GM19351 (cell line): ENCODE measurements around the gene NYNRIN.

Experiments
- ATAC-seq: cut with Tn5 transposase; IDR thresholded peaks from one replicate; pipeline ENCODE4 v1.9.1; 2021; ENCODE audit warnings: mild to moderate bottlenecking, moderate library complexity; ENCODE audit not compliant: unreplicated experiment

NYNRIN gene

DNA sequence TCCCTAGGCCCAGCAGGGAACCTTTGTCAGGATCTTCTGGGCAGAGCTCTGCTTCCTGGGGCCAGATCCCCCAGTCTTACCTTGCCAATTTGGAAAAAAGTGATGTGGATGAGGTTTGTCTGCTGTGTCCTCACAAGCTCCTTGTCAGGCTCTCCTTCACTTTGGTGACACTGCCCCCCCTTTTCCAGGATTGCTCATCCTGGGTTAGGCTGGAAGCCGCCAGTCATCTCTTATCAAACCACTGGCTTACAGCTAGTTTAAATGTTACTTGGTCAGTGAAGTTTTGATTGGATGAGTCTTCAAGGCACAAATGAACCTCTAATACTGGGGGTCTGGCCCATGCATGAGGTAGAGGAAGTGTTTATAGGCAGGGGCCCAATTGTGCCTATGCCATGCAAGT is 15.3 kb downstream of the NYNRIN start:
- no peak for ATAC-seq

DNA sequence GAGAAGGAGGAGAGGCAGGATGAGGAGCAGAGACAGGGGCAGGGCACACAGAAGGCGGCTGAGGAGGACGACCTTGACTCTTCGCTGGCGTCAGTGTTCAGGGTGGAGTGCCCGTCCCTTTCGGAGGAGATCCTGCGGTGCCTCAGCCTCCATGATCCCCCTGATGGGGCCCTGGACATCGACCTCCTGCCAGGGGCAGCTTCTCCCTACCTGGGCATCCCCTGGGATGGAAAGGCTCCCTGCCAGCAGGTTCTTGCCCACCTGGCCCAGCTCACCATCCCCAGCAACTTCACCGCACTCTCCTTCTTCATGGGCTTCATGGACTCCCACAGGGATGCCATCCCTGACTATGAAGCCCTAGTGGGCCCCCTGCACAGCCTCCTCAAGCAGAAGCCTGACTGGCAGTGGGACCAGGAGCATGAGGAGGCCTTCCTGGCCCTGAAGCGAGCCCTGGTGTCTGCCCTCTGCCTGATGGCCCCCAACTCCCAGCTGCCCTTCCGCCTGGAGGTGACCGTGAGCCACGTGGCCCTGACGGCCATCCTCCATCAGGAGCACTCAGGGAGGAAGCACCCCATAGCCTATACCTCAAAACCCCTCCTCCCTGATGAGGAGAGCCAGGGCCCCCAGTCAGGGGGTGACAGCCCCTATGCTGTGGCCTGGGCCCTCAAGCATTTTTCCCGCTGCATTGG is 16.1 kb downstream of the NYNRIN start:
- ATAC-seq, result no peak

- ATAC-seq, result no peak
Observed at GRCh38 chr14:24415421-24416253, 16.8 kb downstream of the NYNRIN start.

DNA sequence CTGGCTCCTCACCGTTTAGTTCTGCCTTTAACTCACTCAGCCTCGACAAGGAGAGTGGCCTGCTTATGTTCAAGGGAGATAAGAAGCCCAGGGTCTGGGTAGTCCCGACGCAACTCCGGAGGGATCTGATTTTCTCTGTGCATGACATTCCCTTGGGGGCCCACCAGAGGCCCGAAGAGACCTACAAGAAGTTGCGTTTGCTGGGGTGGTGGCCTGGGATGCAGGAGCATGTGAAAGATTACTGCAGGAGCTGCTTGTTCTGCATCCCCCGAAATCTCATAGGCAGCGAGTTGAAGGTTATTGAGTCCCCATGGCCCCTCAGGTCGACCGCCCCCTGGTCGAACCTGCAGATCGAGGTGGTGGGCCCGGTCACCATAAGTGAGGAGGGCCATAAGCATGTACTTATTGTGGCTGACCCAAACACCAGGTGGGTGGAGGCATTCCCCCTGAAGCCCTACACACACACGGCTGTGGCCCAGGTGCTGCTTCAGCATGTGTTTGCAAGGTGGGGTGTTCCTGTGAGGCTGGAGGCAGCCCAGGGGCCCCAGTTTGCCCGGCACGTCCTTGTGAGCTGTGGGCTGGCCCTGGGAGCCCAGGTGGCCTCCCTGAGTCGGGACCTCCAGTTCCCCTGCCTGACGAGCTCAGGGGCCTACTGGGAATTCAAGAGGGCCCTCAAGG is 17.6 kb downstream of the NYNRIN start:
- ATAC-seq, result no peak

DNA sequence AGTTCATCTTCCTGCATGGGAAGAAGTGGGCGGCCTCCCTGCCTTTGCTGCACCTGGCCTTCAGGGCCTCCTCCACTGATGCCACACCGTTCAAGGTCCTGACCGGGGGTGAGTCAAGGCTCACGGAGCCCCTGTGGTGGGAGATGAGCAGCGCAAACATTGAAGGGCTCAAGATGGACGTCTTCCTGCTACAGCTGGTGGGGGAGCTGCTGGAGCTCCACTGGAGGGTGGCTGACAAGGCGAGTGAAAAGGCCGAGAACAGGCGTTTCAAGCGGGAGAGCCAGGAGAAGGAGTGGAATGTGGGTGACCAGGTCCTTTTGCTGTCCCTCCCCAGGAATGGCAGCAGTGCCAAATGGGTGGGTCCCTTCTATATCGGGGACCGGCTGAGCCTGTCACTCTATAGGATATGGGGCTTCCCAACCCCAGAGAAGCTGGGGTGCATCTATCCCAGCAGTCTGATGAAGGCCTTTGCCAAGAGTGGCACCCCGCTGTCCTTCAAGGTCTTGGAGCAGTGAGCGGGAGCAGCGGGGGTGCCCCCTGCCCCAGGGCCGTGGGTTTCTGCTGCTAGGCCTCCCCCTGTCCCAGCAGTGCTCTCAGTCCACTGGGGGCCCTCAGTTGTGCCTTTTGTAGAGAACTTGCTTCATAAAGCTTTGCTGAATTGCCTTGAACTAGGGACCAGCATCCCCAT is 18.3 kb downstream of the NYNRIN start:
- ATAC-seq, result no peak

- no peak for ATAC-seq
Observed at GRCh38 chr14:24417832-24418491, 19.2 kb downstream of the NYNRIN start.

- no peak for ATAC-seq
Observed at GRCh38 chr14:24418492-24418873, 19.7 kb downstream of the NYNRIN start.

DNA sequence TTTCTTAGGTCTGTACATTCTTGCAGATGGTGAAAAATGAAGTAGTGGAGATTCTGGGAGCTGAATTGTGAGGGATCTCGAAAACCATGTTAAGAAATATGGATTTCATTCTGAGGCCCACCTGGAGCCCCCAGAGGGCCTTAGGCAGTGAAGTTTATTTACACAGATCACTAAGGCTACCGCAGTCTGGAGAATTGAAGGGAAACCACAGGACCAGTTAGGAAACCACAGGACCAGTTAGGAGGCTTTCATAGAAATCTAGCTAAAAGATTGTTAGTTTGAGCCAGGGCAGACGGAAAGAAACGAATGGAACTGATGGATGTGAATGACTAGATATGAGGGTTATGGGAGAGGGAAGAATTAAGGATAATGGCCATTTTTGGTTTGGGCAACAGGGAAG is 23.5 kb downstream of the NYNRIN start:
- no peak for ATAC-seq

GRCh38 chr14:24422694-24423601 is 24.1 kb downstream of the NYNRIN start:
- ATAC-seq, result no peak

DNA sequence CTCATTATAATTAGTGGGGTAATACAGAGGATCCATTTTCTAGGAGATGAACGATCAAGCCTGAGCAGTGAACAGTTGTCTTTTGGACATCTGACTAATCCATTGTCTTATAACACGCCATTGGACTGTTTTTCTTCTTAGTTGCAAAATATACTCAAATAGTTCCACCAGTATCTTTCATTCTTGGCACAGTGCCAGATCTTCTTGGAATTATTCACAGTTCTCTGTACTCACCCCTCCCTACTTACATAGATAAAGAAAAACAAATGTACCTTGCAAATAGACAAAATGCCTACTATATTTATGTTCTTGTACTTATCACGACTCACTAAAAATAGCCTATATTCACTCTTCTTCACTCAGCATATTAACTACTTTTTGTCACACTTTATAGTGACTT is 26.9 kb downstream of the NYNRIN start:
- no peak for ATAC-seq

DNA sequence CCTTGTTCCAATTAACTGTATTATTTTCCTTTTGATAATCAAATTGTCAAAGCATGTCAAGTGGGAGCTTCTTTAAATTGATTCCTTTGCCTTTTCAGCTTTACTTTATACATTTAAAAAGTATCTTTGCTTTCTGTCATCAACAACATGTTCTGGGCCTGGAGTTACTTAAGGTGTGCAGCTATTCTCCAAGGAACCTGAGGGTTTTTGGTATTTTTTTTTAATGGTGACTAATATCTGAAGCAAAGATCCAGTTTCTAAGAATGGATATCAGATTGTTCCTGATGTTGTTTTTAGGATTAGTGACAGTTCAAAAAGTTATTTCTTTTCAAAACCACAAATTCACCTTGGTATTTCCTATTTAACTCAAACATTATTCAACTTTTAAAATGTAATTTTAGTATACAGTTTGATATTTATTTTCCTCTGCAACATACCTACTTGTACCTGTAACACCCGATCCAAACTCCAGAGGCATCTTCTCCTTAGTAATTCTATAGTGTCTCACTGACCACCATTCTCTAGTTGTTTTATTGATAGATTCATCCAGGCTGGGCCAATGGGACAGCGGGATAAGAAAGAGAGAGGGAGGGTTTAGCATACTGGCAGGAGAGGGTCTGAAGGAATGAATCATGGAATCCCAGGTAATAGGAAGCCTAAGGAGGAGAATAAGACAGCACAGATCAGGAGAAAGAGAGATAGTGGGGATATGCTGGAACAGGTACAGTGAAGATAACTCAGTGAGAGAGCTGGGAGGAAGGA is 27.5 kb downstream of the NYNRIN start:
- ATAC-seq, result no peak

DNA sequence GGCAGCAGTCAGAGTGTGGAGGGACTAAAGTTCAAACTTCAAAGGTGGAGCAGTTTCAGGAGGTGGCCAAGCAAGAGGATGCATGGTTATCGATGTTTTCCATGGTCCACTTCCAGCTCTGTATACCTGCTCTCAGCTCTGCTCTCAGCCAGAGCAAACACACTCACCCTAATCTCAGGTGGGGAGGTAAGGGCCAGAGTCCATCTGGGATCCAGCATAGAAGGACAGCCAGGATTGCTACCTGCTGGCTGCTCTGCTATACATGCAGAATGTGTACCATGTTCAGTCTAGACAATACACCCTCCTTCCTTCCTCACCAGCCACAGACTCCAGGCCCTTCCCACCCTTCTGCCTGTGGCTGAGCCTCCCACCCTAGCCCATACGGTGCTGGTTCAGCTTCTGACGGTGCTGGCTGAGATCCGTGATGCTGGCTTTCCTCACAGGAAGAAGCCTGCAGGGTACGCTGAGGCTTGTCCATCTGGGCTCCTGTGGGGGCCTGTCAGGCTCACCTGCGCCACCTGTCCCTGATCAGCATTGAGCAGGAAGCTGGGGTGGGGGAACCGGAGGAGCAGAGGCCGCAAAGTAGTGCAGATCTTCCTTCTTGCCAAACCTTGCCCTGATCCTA is 28.2 kb downstream of the NYNRIN start:
- ATAC-seq, result no peak

DNA sequence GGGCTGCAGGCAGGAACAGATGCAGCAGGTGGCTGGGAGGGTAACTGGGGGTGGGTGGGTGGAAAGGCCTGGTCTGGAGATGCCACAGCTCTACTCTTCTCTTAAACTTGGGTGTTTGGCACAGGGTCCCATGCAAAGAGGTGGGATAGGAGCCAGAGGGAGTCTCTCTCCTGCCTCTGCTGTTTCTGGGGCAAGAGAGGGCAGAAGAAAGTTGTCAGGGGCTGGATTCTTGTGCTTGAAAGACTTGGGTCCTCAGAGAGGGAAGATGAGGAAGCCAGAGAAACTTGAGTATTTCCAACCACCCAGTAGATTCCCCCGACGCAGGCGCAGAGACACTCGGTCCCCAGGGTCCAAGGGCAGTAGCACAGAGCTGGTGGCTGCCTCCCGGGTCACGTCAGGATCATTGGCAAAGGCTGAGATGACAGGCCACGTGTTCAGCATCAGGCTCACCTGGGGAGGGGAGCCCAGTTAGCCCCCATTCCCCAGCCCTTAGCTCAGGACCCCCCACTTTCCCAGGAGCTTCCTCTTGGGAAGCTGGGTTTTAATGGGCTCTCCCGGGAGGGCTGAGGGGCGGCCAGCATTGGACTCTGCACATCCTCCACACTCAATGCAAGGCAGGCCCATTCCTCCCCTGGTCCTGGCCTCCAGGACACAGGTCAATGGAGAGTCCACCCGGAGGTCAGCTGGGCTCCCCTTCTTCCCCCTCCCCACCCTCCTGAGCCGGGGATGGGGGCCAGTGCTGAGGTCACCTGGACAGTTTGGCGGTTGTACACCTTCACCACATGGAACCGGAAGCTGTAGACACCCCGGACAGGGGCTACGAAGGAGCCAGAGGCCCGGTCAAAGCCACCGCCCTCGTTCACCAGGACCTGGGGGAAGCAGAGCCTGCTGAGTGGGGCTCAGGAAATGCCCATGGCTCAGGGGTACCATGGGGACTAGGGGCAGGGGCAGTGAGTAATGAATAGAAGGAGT is 29.0 kb downstream of the NYNRIN start:
- ATAC-seq, result no peak

GRCh38 chr14:24428628-24429394 is 30.0 kb downstream of the NYNRIN start:
- ATAC-seq, result no peak

- peak; percentile 79 for ATAC-seq
Observed at GRCh38 chr14:24429395-24430142, 30.8 kb downstream of the NYNRIN start, which contains the start of the genes CBLN3 and KHNYN. Gene CBLN3, minus strand, starts transcription at chr14:24429668. Its CDS starts 614 bp downstream, at chr14:24429054. Gene KHNYN, plus strand, starts transcription at chr14:24429954. Its CDS starts 777 bp downstream, at chr14:24430731.
